Endothelial cell (in vitro differentiated cells): ENCODE measurements around the gene CCDC85C. TPM values are rescaled to one million over a fixed set of nuclear protein-coding genes. Genes with fewer than 3 reads are reported as not detected.

Experiments
- DNase-seq: peaks from one replicate; pipeline ENCODE4 v3.0.0; 2021; ENCODE audit warnings: low spot score
- H3K27ac Mint-ChIP-seq: one replicate; pipeline ENCODE4 v1.8.0; 2021; ENCODE audit warnings: mixed read lengths, inconsistent platforms; ENCODE audit not compliant: unreplicated experiment
- H3K27me3 Mint-ChIP-seq: one replicate; pipeline ENCODE4 v1.8.0; 2021; ENCODE audit warnings: mild to moderate bottlenecking, moderate library complexity, mixed read lengths, inconsistent platforms; ENCODE audit not compliant: unreplicated experiment
- H3K36me3 Mint-ChIP-seq: one replicate; pipeline ENCODE4 v1.8.0; 2021; ENCODE audit warnings: mild to moderate bottlenecking, low read depth, mixed read lengths, inconsistent platforms; ENCODE audit not compliant: unreplicated experiment
- H3K4me1 Mint-ChIP-seq: one replicate; pipeline ENCODE4 v1.8.0; 2021; ENCODE audit warnings: mild to moderate bottlenecking, mixed read lengths, inconsistent platforms; ENCODE audit not compliant: unreplicated experiment
- H3K4me3 Mint-ChIP-seq: one replicate; pipeline ENCODE4 v1.8.0; 2021; ENCODE audit warnings: mild to moderate bottlenecking, mixed read lengths, inconsistent platforms; ENCODE audit not compliant: unreplicated experiment
- H3K9me3 Mint-ChIP-seq: one replicate; pipeline ENCODE4 v1.8.0; 2021; ENCODE audit warnings: mixed read lengths, inconsistent platforms; ENCODE audit not compliant: unreplicated experiment
- CTCF ChIP-seq: fragments of 200-600 bp; sonication (generic); IDR thresholded peaks from one replicate; pipeline ENCODE4 v1.5.0; 2021; ENCODE audit warnings: antibody characterized with exemption; ENCODE audit not compliant: unreplicated experiment
- total RNA-seq: library from RNA; stranded (reverse); fragmentation: NEBNext Ultra II Directional; extraction: Animal tissue kit (Norgen Biotek cat#: 25700); gene quantifications from one replicate; pipeline ENCODE4 v1.2.1, GENCODE V29; 2021; ENCODE audit not compliant: unreplicated experiment

Gene CCDC85C
- total RNA-seq, 1 donor from 2014 or later: 42.1 TPM

- Mint-ChIP-seq H3K9me3 (no peaks in the 10 kb centered on the region), H3K36me3 (peaks cover 8% of the 10 kb centered on the region), H3K4me3 (peak overlapping the region; percentile 31), H3K4me1 (peaks cover 65% of the 10 kb centered on the region), H3K27ac (peak overlapping the region; percentile 94), H3K27me3 (peaks cover 8% of the 10 kb centered on the region)
- DNase-seq: peak; percentile 31
- no peak for TF ChIP-seq CTCF
Observed at GRCh38 chr14:99596071-99596627, 7.9 kb downstream of the CCDC85C start.

GRCh38 chr14:99595524-99595923, 8.5 kb downstream of the CCDC85C start:
- DNase-seq: no peak
- Mint-ChIP-seq H3K4me3 (no peak overlapping the region), H3K4me1 (peaks cover 60% of the 10 kb centered on the region), H3K27me3 (peaks cover 8% of the 10 kb centered on the region), H3K36me3 (peaks cover 8% of the 10 kb centered on the region), H3K9me3 (no peaks in the 10 kb centered on the region), H3K27ac (no peak overlapping the region)
- TF ChIP-seq CTCF: no peak

- Mint-ChIP-seq H3K27me3 (peaks cover 8% of the 10 kb centered on the region), H3K4me1 (peaks cover 59% of the 10 kb centered on the region), H3K36me3 (peaks cover 8% of the 10 kb centered on the region), H3K9me3 (no peaks in the 10 kb centered on the region), H3K4me3 (no peak overlapping the region), H3K27ac (no peak overlapping the region)
- no peak for DNase-seq
- no peak for TF ChIP-seq CTCF
Observed at GRCh38 chr14:99595034-99595433, 9.0 kb downstream of the CCDC85C start.

- no peak for TF ChIP-seq CTCF
- no peak overlapping the region for H3K27ac Mint-ChIP-seq
- peaks cover 8% of the 10 kb centered on the region for H3K36me3 Mint-ChIP-seq
- no peaks in the 10 kb centered on the region for H3K9me3 Mint-ChIP-seq
- H3K4me3 Mint-ChIP-seq: no peak overlapping the region
- H3K27me3 Mint-ChIP-seq: peaks cover 8% of the 10 kb centered on the region
- H3K4me1 Mint-ChIP-seq: peaks cover 61% of the 10 kb centered on the region
- DNase-seq: no peak
Observed at GRCh38 chr14:99593971-99594841, 9.8 kb downstream of the CCDC85C start.
